BE2C (cell line): Measurements from ENCODE around the gene MAST3.

Experiments
- DNase-seq: peaks from one replicate; pipeline ENCODE4 v3.0.0-alpha.2; 2020
- H3K27me3 ChIP-seq: fragments of 250-450 bp; sonication (Bioruptor Pico); 2 replicates; pipeline ENCODE4 v1.5.1; 2020; ENCODE audit warnings: mild to moderate bottlenecking
- H3K36me3 ChIP-seq: fragments of 250-450 bp; sonication (Bioruptor Pico); 2 replicates; pipeline ENCODE4 v1.5.1; 2020; ENCODE audit warnings: mild to moderate bottlenecking
- H3K4me1 ChIP-seq: fragments of 250-450 bp; sonication (Bioruptor Pico); 2 replicates; pipeline ENCODE4 v1.5.1; 2020
- H3K4me3 ChIP-seq: 2 replicates; pipeline ENCODE4 v1.5.1; 2011; ENCODE audit warnings: low read depth, low read length
- H3K9me3 ChIP-seq: fragments of 250-450 bp; sonication (Bioruptor Pico); 2 replicates; pipeline ENCODE4 v1.5.1; 2020
- CTCF ChIP-seq: IDR thresholded peaks from 2 replicates; pipeline ENCODE4 v1.5.1; 2012; ENCODE audit warnings: mild to moderate bottlenecking, low read depth, low read length

The MAST3 gene

DNA sequence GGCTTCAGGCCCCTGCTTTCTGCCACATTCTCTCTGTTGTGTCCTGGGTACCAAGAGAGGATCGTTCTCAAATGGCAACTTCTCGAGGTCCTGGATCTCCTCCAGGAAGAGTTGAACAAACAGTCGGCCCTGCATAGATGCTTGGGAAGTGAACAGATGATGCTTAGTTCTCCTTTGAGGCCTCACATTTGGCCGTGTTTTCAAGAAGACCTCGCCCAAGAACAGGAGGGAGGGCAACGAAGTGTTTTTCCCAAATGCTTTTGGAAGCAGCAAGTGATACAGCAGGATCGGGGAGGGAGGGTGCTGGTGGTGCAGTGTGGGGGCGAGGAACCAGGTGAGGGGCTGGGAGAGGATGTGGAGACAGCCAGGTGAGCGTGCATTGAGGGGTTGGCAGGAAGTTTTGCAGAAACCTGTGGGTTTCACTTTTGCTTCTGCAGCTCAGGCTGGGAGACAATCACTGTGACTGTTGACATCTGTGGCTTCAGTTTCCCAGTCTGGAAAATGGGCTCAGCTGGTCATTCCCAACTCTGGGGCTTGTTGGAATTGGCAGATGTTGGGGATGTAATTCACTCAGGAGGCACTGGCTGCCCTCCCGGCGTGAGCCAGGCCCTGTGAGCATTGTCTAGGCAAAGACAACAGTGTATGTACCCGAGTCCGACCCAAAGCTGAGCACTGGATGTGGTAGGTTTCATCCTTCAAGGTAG is 21.6 kb downstream of the MAST3 start:
- Histone ChIP-seq H3K36me3 (0 out of 2 replicates have a peak, but pooled peaks cover 2% of the 10 kb centered on the region), H3K4me3 (no peak overlapping the region), H3K9me3 (no peaks in the 10 kb centered on the region), H3K4me1 (peaks cover 4% of the 10 kb centered on the region; the same call in 1 of the 2 replicates), H3K27me3 (no peaks in the 10 kb centered on the region)
- DNase-seq, result no peak
- no peak for TF ChIP-seq CTCF

GRCh38 chr19:18119717-18120105 is 22.1 kb downstream of the MAST3 start:
- H3K4me3 ChIP-seq, result no peak overlapping the region
- H3K27me3 ChIP-seq, result no peaks in the 10 kb centered on the region
- no peak for TF ChIP-seq CTCF
- 0 out of 2 replicates have a peak, but pooled peaks cover 3% of the 10 kb centered on the region for H3K36me3 ChIP-seq
- peaks cover 4% of the 10 kb centered on the region; the same call in 1 of the 2 replicates for H3K4me1 ChIP-seq
- H3K9me3 ChIP-seq, result no peaks in the 10 kb centered on the region
- DNase-seq, result no peak

DNA sequence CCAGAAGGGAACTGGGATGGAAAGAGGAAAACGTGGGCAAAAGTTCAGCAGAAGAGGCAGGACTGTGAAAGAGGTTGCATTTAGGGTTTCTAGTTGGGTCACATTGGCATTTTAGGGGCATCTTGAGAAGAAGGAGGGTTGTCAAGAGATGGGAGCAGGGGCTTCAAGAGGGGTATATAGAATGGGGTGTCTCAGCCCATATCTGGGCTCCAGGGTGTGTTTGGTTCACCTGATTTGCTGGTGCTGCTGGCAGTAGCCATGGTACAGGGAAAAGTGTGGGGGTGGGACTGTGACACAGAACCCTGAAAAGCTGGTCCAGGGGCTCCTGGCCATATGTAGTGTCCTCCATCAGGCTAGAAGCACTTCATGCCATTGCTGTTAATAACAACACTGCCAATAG is 22.5 kb downstream of the MAST3 start:
- no peaks in the 10 kb centered on the region for H3K27me3 ChIP-seq
- H3K36me3 ChIP-seq, result 0 out of 2 replicates have a peak, but pooled peaks cover 3% of the 10 kb centered on the region
- peaks cover 4% of the 10 kb centered on the region; the same call in 1 of the 2 replicates for H3K4me1 ChIP-seq
- no peaks in the 10 kb centered on the region for H3K9me3 ChIP-seq
- TF ChIP-seq CTCF, result no peak
- no peak for DNase-seq
- H3K4me3 ChIP-seq, result no peak overlapping the region

DNA sequence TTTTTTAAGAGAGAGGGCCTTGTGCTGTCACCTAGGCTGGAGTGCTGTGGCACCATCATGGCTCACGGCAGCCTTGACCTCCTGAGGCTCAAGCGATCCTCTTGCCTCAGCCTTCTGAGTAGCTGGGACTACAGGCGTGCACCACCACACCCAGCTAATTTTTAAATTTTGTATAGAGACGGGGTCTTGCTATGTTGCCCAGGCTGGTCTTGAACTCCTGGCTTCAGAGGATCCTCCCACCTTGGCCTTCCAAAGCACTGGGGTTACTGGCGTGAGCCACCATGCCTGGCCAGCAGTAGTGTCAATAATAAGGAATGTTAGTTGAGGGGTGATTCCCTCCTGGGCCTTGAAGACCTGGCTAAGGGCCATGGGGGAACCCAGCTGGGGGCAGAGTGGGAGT is 23.6 kb downstream of the MAST3 start:
- no peak for TF ChIP-seq CTCF
- H3K4me3 ChIP-seq, result no peak overlapping the region
- H3K9me3 ChIP-seq, result no peaks in the 10 kb centered on the region
- H3K27me3 ChIP-seq, result no peaks in the 10 kb centered on the region
- DNase-seq, result no peak
- peaks cover 4% of the 10 kb centered on the region; the same call in 1 of the 2 replicates for H3K4me1 ChIP-seq
- 0 out of 2 replicates have a peak, but pooled peaks cover 3% of the 10 kb centered on the region for H3K36me3 ChIP-seq

DNA sequence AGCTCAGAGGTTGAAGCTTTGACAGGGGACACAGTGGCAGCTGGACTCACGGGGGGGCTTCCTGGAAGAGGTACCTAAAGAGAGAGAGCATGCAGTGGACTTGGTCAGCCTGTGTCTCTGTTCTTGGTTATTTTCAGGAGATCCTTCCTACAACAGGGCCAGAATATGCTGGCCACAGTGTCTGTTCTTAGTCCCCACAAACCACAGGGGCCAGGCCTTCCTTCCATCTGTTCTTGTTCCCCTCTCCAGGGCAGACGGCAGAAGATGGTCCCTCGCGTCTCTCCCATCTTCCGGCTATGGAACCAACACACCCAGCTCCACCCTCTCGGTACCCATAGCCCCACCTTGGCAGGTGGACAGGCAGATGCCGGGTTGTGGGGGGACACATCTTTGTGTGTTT is 24.8 kb downstream of the MAST3 start:
- DNase-seq, result no peak
- H3K4me3 ChIP-seq, result no peak overlapping the region
- no peaks in the 10 kb centered on the region for H3K27me3 ChIP-seq
- no peak for TF ChIP-seq CTCF
- H3K36me3 ChIP-seq, result 0 out of 2 replicates have a peak, but pooled peaks cover 3% of the 10 kb centered on the region
- H3K4me1 ChIP-seq, result peaks cover under 1% of the 10 kb centered on the region; the same call in 1 of the 2 replicates
- no peaks in the 10 kb centered on the region for H3K9me3 ChIP-seq
